ENCODE data around the gene LYPD6. TPM values are rescaled to one million over a fixed set of nuclear protein-coding genes. Genes with fewer than 3 reads are reported as not detected.
"Not testable (repeated sequence)": the region's sequence is repeated elsewhere in the genome, so short reads cannot be mapped to it uniquely, and the experiment has no call there.

The LYPD6 gene
- total RNA-seq, 2 donors from 2014 or later, result 0.99 to 2.9 TPM

DNA sequence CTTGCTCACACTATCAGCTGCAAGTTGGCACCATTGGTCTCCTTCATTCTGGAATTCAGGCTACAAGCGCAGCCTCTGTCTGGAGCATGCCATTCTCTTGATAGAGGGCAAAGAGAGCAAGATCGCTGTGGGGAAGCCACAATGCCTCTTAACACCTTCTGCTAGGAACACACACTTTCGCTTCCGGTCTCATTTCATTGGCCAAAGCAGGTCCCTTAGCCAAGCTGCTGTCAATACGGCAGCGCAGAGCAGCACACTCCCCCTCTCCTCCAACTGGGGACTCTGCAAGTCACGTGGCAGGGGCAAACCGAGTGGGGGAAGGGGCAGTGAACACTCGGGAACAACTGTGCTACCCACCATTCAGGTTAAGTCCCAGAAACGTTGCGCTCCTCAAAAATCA lies 159.1 kb downstream of the LYPD6 start:
- H3K9me3 ChIP-seq, result no peaks in the 10 kb centered on the region
- H3K4me1 ChIP-seq, result no peaks in the 10 kb centered on the region
- 51 to 56% methylated on average over 11 of the region's 11 CpGs for WGBS, 2 donors
- no peaks in the 10 kb centered on the region for H3K27me3 ChIP-seq
- intact Hi-C loops (cut with DNase I), result no loop called here
- DNase-seq (no peak), ATAC-seq (no peak)
- no peak overlapping the region for H3K27ac ChIP-seq
- H3K36me3 ChIP-seq (replicated peaks in 1 of 2; ENCODE audit: insufficient read depth in 1 of 2, low read depth in 2 of 2), result no peaks in the 10 kb centered on the region
- TF ChIP-seq, protein P1, sequence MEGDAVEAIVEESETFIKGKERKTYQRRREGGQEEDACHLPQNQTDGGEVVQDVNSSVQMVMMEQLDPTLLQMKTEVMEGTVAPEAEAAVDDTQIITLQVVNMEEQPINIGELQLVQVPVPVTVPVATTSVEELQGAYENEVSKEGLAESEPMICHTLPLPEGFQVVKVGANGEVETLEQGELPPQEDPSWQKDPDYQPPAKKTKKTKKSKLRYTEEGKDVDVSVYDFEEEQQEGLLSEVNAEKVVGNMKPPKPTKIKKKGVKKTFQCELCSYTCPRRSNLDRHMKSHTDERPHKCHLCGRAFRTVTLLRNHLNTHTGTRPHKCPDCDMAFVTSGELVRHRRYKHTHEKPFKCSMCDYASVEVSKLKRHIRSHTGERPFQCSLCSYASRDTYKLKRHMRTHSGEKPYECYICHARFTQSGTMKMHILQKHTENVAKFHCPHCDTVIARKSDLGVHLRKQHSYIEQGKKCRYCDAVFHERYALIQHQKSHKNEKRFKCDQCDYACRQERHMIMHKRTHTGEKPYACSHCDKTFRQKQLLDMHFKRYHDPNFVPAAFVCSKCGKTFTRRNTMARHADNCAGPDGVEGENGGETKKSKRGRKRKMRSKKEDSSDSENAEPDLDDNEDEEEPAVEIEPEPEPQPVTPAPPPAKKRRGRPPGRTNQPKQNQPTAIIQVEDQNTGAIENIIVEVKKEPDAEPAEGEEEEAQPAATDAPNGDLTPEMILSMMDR (IDR thresholded peaks at IDR 0.05), result no peak
- no peak for TF ChIP-seq POLR2A (IDR thresholded peaks at IDR 0.05)
- no peak overlapping the region for H3K4me3 ChIP-seq

DNA sequence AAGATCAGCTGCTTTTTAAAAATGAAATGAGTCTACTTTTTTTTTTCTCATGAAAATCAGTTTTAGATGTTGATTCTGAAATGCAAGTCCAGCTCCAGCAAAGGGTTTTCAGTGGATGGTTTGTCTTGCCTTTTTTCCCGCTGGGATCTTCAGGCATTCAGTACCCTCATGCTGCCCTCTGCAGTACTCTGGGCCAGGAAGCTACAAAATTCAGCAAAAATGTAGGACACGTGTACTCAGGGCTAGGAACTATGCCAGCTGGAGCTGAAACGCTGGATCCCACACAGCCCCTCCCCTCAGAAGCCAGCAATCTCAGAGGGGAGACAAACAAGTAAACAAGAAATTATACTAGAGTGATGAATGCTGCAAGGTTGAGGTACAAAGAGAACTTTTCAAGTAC lies 159.9 kb downstream of the LYPD6 start:
- ATAC-seq, result no peak
- H3K27me3 ChIP-seq, result no peaks in the 10 kb centered on the region
- H3K4me1 ChIP-seq, result no peaks in the 10 kb centered on the region
- no peak for TF ChIP-seq POLR2A (IDR thresholded peaks at IDR 0.05)
- TF ChIP-seq, protein P1 (IDR thresholded peaks at IDR 0.05), result peak in 1 of 7 experiments; percentile 10
- DNase-seq, result no peak
- H3K9me3 ChIP-seq, result no peaks in the 10 kb centered on the region
- no peak overlapping the region for H3K4me3 ChIP-seq
- H3K36me3 ChIP-seq (replicated peaks in 1 of 2; ENCODE audit: insufficient read depth in 1 of 2, low read depth in 2 of 2), result no peaks in the 10 kb centered on the region
- 1 to 7% methylated on average over 3 of the region's 3 CpGs for WGBS, 2 donors
- H3K27ac ChIP-seq, result no peak overlapping the region
- intact Hi-C loops (cut with DNase I), result no loop called here

DNA sequence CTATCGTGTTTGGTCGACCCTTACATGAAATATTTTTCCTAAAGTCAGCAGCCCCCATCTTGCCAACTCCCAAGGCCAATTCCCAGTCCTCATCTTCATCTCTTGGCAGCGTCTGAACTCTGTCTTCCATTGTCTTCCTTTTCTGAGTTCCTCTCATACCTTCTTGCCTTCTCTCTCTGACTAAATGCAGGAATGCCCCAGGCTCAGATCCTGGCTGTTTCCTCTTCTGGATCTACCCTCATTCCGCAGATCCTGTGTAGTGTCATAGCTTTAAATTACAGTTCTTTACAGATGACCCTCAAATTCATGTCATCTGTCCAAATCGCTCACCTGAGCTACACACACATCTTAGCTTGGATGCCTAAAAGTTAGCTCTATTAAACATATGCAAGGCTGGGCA lies 162.5 kb downstream of the LYPD6 start:
- intact Hi-C loops (cut with DNase I), result no loop called here
- Histone ChIP-seq H3K4me1 (no peaks in the 10 kb centered on the region), H3K27me3 (no peaks in the 10 kb centered on the region), H3K9me3 (no peaks in the 10 kb centered on the region), H3K4me3 (no peak overlapping the region), H3K36me3 (replicated peaks in 1 of 2; ENCODE audit: insufficient read depth in 1 of 2, low read depth in 2 of 2) (no peaks in the 10 kb centered on the region), H3K27ac (no peak overlapping the region)
- DNase-seq, result no peak
- WGBS, 2 donors, result 80 to 86% methylated on average over 5 of the region's 5 CpGs
- TF ChIP-seq, protein P1 (IDR thresholded peaks at IDR 0.05), result no peak
- TF ChIP-seq POLR2A (IDR thresholded peaks at IDR 0.05), result no peak
- no peak for ATAC-seq

DNA sequence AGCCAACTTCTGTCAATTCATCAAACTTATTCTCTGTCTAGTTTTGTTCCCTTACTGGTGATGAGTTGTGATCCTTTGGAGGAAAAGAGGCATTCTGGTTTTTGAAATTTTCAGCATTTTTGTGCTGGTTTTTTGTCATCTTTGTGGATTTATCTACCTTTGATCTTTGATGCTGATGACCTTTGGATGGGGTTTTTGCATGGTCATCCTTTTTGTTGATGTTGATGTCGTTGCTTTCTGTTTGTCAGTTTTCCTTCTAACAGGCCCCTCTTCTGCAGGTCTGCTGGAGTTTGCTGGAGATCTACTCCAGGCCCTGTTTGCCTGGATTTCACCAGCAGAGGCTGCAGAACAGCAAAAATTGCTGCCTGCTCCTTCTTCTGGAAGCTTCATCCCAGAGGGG lies 168.8 kb downstream of the LYPD6 start:
- intact Hi-C loops (cut with DNase I); ATAC-seq; H3K9me3 ChIP-seq: not testable (repeated sequence)

DNA sequence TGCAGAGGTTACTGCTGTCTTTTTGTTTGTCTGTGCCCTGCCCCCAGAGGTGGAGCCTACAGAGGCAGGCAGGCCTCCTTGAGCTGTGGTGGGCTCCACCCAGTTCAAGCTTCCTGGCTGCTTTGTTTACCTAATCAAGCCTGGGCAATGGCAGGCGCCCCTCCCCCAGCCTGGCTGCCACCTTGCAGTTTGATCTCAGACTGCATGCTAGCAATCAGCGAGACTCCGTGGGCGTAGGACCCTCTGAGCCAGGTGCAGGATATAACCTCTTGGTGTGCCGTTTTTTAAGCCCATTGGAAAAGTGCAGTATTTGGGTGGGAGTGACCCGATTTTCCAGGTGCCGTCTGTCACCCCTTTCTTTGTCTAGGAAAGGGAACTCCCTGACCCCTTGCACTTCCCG lies 176.4 kb downstream of the LYPD6 start:
- intact Hi-C loops (cut with DNase I); H3K27me3 ChIP-seq; H3K27ac ChIP-seq; DNase-seq; ATAC-seq; H3K9me3 ChIP-seq; H3K36me3 ChIP-seq (replicated peaks in 1 of 2; ENCODE audit: insufficient read depth in 1 of 2, low read depth in 2 of 2); H3K4me3 ChIP-seq; H3K4me1 ChIP-seq: not testable (repeated sequence)
- WGBS, 2 donors, result 65 to 73% methylated on average over 5 to 8 of the region's 8 CpGs

More for the DNA sequence above, 168.8 kb downstream of the LYPD6 start:
- not testable (repeated sequence) for H3K4me1 ChIP-seq; H3K4me3 ChIP-seq; H3K27me3 ChIP-seq; H3K36me3 ChIP-seq (replicated peaks in 1 of 2; ENCODE audit: insufficient read depth in 1 of 2, low read depth in 2 of 2); H3K27ac ChIP-seq; DNase-seq
- WGBS, 2 donors, result 47 to 68% methylated on average over 1 of the region's 1 CpG

DNA sequence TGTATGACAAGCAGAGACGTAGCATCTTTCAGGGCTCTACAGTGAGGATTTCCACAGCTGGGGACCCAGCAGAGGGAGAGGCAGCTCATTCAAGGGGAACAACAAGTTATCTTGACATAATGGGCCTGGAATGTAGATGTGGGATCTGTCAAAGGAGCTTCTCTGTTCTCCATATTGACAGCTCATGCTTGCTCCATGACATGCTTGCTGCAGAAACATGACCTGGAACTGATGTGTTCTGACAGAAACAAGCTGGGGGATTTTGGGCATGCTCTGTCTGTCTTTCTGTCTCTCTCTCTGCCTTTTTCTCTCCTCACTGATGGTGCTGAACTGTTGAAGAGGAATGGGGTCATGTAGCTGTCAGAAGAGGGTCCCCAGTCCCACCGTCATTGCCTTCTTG lies 177.6 kb downstream of the LYPD6 start:
- no peaks in the 10 kb centered on the region for H3K36me3 ChIP-seq (replicated peaks in 1 of 2; ENCODE audit: insufficient read depth in 1 of 2, low read depth in 2 of 2)
- H3K4me3 ChIP-seq, result no peak overlapping the region
- DNase-seq, result no peak
- no peaks in the 10 kb centered on the region for H3K9me3 ChIP-seq
- TF ChIP-seq, protein P1 (IDR thresholded peaks at IDR 0.05), result no peak
- no peak for TF ChIP-seq POLR2A (IDR thresholded peaks at IDR 0.05)
- H3K4me1 ChIP-seq, result no peaks in the 10 kb centered on the region
- WGBS, 2 donors, result 71 to 74% methylated on average over 2 of the region's 2 CpGs
- intact Hi-C loops (cut with DNase I), result no loop called here
- no peak for ATAC-seq
- H3K27ac ChIP-seq, result no peak overlapping the region
- no peaks in the 10 kb centered on the region for H3K27me3 ChIP-seq

Measured in body of pancreas (tissue), 4 donors.